Hepatic stellate cell (primary cell): Measurements from ENCODE around the gene AQP2.

Source experiments
- DNase-seq: peaks from one replicate; pipeline ENCODE4 v3.0.0; 2011; ENCODE audit warnings: low spot score

The AQP2 gene

DNA sequence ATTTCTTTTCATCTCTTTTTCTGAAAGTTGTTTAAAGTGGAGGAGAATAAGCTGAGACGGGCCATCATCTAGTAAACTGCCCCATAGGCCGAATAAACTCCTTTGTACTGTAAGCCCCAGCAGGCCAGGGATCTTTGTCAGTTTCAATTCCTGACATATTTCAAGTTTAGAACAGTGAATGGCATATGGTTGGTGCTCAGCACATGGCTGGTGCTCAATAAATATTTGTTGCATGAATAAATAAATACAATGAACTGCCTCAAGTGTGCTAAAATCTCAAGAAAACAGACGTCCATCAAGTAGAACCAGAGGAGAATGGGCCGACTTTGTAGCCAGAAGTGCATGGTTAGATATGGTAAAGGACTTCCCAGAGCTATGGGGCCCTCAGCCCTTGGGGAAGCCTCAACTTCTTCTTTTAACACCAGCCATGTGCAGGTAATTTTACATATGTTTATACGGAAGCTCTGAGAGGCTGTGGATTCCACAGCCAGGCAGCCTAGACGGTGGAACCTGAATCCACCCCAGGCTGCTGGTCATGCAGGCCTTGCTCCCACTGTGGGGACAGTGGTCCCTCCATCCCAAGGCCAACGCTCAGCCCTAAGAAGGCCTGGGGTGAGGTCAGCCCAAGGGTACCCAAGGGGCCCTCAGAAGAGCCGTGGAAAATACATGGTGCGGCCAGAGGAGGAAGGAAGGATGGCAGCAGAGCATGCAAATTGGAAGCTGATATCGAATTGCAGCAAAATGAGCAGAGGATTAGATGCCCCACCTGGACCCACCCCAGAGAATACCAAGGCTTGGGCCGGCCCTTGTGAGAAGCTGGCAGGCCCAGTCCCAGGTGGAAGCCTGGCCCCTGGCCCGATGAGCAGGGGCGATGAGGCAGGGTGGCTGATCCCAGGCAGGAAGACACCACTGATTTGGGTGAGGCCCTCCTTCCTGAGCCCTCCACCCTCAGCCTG is 8.7 kb upstream of the AQP2 start:
- DNase-seq, result no peak

DNA sequence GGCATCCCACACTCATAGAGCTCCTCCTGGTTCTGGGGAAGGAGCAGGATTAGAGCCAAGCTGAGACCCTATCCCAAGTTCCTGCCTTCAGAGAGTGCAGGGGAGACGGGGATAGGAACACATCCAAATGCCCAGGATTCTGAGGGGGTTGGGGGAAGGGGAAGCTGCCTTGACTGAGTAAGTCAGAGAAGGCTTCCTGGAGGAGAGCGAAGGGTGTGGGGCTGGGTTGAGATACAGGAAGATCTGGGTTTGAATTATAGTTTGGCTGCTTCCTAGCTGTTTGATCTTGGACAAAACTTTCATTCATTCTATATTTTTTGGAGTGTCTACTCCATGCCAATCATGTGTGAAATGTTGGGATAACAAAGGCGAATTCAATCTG is 8.0 kb upstream of the AQP2 start:
- no peak for DNase-seq

DNA sequence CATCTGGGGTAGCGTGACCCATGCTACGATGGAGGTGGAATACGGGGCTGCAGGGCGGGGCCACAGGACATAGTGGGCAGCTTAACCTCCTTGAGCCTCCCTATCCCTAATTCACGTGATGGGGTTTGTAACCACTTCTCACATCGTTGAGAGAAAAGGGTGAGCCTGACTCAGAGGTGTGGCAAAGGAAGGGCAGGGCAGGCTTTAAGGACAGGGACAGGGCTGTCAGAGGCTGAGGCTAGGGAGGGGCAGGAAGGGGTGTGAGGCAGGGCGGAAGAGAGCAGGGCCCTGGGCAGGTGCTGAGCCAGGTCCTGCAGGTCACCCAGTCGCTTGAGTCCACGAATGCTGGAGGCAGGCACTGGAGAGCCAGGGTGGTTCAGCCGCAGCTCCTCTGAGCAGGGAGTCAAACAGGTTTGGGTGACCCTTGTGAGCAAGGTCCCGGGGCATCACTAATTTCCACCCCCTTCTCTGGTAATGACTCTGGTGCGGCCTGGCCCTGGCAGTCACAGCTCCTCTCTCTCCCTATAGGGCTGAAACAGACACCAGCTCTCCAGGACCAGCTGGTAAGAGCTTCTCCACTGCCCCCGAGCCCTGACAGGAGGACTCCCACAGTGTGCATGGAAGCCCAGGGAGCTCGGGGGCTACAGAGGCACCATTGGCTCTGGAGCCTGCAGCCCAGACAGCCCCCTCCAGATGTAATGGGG is 7.5 kb upstream of the AQP2 start:
- no peak for DNase-seq

DNA sequence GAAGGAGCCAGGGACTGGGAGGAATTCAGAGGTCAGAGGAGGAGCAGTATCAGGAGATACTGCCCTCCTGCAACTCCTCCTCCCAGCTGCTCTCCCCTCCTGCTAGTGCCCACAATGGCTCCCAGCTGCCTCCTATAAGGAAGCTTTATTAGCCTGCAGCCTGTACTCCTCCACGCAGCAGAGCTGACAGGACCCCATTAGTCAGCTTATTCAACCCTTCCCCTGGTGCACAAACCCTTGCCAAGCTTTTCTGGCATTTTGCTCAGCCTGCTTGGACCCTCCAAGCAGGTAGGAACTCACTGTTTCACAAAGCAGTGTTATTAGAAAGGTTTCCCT is 6.9 kb upstream of the AQP2 start:
- DNase-seq, result no peak

DNA sequence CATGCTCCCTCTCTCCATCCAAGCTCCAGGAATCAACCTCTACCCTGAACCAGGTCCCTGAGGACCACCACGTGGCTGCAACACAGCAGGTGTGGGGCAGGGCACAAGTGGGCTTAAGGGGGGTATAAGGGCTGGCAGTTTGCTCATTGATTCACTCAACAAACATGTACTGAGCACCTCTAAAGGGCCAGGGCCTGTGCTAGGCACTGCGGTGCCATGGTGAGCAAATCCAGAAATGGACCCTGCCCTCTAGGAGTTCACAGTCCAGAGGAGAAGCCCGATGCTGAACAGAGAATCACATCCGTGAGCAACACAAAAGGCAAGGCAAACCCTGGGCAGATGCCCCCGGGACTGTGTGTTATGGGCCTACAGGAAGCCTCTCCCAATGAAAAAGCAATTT is 6.5 kb upstream of the AQP2 start:
- DNase-seq, result no peak

DNA sequence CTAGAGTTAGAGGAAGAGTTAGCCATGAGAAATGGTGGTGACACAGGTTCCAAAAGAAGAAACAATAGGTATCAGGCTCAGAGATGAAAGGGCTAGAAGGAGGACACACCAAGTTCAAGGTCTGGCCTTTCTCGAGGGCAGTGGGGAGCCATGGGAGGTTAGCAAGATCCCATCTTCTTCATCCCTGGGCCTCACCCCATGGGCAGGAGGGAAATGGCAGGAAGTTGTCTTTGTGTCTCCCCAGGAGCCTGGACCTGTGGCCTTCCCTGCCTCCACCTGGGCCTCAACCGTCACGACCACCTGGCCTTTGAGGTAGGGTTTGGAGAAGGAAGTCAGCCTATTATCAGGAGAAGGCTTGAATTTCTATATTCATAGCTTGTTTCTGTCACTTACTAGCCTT is 5.8 kb upstream of the AQP2 start:
- DNase-seq, result no peak

DNA sequence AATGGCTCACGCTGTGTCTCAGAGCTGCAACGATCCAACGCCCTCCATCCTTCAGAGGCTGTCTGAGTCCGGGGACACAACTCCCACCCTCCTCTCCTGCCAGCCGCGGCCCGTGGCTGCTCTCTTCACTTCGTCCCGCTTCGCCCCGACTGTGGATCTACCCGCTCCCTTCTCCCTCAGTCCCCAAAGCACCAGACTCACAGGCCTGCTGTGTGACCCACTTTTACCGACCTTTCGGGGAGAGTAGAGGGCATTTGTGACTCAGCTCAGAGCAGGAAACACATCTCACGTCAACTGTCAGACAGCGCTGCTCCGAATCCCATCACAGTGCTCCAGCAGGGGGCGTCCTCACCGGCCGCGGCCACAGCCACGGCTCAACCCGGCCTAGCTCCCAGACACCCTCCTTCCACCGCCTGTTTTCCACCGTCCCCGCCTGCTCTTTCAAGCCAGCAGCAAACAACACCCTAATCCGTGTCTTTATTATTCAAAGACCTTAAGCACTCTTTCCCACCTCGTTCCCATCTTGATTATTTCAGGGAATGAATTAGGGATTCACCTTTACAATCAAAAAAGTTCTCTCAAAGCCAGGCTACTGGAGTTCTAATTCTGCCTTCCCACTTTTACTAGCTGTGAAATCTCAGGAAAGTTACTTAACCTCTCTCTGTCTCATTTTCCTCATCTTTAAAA is 5.0 kb upstream of the AQP2 start:
- peak; percentile 91 for DNase-seq

DNA sequence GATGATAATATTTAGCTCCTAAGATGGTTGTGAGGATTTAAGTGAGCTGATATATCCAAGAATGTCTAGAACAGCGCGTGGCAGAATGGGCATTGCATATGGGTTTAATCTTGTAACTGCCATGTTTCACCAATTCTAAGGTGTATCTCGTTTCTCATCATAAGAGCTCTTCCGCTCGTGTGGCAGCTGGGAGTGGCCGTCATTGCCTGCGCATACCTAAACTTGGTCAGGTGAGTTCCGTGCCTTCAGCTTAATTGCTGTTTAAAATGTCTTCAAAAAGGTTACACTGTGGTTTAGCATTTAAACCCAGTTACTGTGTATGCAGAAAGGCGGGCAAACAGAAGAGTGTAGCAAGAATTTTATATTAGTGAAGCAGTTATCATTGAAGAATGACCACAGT is 4.5 kb upstream of the AQP2 start:
- DNase-seq, result no peak

DNA sequence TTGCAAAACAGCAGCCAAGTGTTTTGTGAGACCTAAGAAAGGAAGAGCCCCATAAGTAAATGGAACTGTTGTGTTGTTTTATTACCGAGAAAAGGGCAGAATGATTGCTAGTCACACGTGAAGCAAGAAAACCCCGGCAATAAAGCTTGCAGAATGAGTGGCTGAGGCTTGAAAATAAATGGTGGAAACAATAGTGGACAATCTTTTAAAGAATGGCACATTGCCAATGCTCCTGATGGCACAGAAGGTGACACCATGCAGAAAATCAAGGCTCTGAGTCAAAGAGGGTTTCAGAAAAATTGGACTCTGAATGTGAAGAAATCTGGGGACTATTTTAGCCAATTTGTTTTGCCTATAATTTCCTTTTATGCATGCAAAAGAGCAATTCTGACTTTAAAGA is 4.0 kb upstream of the AQP2 start:
- no peak for DNase-seq

DNA sequence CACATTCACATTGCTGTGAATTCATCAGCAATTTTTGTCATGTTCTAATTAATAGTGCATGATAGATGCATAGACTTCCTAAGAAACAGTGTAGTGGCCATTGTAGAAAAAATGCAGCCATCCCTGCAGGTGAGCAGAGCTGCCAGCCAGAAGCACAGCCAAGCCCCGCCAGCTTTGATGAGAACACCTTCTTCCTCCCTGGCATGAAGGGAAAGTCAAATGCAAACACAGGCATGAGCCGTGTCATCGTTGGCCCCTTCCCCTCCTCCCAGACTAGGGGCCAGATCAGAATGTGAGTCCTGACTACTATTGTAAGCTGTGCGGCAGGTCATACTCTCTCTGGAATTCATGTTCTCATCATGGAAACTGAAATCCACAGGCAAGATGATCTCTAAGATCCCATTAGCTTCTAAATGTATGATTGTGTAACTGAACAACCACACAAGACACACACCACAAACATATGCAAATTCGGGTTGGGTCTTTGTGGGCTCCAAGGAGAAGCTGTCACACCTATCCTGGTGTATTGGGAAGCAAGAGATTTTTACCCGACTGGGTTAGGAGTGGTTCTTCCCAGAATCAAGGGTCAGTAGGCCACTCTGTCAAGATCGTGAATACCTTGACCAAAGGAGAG is 2.8 kb upstream of the AQP2 start:
- no peak for DNase-seq

DNA sequence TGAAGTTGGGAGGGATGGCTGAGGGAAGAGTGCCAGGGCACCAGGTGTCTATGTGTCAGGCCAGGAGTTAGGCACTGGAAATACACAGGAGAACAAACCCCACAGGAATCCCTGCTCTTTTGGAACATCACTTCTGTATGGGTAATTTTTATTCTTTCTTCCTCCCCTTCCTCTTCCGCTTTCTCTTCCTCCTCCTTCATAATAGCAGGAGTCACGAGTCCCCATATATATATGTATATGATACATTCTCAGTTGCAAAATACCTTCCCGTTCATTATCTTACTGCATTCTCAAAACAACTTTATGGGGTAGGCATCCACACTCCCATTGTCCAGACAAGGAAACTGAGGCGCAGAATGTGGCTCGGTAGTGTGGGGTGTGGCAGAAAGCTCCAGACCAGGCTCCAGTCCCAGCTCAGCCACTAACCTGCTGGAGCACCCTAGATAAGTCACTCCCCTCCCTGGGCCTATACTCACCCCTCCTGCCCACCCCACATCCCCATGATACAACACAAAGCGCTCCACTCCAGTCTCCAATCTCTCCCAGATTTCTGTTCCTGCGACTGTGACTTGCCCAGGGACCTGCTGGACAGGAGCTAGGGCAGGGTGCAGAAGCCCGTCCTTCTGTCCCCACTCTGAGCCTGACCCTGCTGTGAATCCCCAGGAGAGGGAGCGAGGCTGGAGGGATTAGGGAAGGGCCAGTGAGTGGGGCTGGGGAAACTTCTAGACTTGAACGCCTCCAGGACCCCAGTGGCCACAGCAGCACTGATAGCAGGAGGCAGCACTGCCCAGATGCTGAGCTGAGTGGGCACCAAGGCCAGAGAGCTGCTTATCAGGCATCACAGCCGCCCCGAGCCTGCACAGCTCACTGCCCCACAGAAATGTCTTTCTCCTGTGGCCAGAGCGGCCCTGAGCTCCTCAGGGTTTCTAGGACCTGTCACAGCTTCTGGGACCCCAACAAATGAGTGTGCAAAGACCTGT is 1.4 kb upstream of the AQP2 start:
- no peak for DNase-seq

DNA sequence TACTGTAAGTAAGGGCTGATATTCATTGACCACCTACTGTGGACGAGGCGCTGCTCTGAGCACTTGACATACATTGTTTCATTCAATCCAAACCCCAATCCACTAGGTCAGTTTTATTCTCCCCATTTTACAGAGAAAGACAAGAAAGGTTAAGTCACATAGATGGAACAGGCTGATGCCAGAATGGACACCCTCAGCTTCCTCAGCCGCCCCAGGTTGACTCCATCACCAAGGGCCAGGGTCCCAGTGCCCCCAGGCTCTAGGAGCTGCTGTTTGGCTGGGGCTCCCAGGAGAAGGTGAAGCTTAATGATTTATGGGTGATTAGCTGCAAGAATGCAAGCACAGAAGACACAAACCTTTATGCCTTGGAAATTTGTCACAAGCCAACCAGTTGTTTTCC is 671 bp upstream of the AQP2 start:
- DNase-seq, result no peak

DNA sequence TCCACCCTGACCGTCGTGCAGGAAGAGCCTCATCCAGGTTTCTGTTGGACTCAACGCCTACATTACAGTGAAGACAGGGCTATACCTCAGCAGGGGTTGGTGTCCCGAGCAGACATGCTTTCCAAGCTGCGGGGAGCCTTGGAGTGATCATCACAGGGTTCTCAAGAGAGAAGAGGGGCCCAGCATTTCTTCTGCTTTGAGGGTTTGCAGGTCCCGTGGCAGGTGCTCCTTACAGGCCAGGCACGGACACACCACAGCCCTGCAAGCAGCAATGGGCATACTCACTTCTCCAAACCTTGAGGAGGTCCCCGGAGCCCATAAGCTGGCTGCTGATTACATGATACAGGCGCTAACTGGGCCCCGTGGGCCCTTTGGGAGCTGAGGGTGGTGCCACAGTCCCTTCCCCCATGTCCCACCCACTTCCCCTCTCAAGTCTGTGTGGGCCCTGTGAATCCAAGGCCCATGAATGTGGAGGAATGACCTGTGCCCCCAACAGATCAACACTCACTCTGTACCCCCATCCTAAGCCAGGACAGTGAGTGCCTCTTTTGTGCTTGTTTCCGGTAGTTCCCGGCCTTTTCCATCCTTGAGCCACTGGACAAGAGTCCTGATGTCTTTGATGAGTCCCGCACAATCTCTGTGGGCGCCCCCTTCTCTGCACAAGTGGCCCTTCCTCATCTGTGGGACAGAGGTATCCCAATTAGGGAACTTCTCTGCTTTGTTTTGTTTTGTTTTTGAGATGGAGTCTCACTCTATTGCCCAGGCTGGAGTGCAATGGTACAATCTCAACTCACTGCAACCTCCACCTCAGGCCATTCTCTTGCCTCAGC is 1.1 kb downstream of the AQP2 start:
- no peak for DNase-seq

DNA sequence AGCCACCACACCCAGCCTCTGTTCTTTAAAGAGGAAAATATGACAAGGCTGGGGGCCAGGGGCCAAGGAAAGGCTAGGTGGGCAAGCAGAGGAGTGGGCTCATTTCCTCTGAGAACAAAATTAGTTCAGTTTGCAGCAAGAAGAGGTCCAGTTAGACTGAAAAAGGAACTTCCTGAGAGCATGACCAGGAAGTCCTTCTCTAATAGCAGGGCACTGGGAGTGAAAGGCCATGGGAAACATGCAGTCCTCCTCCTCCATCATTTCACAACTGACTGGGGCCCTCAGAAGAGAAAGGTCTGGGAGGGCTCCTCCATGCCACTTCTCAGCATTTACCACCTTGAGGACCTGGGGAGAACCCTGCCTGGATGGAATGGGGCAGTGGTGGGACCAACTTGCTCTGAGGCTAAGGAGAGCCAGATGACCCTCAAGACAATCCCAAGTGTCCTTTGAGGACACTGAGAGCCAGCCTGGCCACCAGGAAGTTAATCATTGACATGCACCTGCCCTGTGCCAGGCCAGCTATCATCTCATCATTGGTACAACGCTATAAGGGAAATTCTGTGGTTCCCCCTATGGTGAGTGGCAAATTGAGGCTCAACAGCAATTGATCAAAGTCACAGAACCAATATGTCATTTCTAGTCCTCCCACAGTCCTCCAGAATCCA is 2.0 kb downstream of the AQP2 start:
- DNase-seq, result no peak

DNA sequence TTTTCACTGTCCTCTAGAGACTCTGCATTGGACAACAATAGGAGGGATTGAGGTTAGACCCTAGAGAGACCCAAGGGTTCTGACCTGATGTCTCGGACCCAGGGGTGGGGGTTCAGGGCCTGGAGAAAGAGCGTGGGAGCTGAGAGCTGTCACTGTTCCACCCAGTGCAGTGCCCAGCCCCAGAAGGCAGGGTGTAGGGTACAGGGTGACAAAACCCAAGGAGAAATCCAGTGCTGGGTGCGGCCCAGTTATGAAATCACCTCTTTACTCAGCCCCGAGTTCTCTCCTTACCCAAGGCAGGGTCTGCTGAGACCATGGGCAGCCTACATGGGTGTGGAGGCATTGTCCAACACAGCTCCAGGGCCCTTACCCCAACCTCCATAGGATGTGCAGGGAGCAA is 2.6 kb downstream of the AQP2 start:
- no peak for DNase-seq

DNA sequence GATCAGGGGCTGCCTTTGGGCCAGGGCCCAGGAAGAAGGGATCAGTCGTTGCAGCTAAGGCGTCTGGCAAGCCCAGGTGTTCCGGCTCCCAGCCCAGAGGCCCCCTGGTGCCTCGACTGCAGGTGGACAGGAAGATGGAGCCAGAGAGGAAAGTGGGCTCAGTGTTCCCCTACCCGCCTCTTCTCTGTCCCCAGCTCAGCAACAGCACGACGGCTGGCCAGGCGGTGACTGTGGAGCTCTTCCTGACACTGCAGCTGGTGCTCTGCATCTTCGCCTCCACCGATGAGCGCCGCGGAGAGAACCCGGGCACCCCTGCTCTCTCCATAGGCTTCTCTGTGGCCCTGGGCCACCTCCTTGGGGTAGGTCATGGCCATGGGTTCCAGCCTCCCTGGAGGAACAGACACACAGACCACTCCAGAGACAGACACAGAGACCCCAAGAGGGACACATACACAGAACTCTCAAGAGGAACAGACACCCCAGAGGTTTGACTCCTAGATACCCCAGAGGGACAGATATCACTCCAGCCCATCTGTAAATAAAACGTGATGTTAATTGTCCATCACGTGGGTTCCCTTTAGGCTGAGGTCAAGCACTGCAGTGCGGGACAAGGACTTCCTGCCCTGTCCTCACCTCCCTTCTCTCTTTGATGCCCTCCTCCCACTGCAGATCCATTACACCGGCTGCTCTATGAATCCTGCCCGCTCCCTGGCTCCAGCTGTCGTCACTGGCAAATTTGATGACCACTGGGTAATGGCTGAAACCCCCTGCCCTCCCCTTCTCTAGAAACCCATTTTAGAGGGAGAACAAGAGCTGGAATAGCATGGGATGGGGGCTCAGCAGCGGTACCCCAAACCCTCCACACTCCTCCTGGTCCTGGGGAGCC is 3.7 kb downstream of the AQP2 start:
- DNase-seq, result no peak

DNA sequence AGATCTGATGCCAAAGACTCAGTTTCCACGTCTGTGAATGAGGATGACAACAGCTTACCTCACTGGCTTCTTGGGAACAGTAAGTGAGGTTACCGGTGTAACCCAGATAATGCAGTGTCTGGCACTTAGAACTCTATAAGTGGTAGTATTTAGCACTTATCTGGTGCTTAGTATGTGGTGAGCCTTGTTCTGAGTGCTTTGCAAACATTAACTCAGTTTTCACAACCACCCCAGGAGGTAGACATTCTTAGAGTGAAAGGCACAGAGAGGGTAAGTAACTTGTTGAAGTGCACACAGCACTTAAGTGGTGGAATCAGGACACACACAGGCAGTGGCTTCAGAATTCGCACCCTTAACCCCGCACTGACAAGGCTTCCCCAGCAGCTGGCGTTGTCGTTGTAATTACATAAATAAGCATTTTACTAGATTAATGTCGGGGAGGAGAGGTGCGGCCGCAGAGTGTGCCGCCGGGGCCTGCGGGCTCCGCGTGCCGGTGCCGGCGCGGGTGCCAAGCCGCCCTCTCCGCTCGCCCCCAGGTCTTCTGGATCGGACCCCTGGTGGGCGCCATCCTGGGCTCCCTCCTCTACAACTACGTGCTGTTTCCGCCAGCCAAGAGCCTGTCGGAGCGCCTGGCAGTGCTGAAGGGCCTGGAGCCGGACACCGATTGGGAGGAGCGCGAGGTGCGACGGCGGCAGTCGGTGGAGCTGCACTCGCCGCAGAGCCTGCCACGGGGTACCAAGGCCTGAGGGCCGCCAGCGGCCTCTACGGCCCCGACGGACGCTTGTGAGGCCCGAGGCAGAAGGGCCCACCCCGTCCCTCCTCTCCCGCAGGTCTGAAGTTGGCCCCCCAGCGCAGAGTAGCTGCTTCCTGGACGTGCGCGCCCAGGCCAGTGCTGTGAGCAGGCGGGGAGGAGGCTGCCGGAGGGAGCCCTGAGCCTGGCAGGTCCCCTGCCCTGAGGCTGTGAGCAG is 4.6 kb downstream of the AQP2 start:
- no peak for DNase-seq
